GM19043 (cell line): Measurements from ENCODE around the gene CHGA.

Experiments
- ATAC-seq: cut with Tn5 transposase; IDR thresholded peaks from one replicate; pipeline ENCODE4 v1.9.1; 2021; ENCODE audit warnings: low read depth; ENCODE audit not compliant: unreplicated experiment

Gene CHGA

GRCh38 chr14:92922883-92923743, at the start of gene CHGA:
TSS of gene CHGA (plus strand) at chr14:92923150. CDS start at chr14:92923360, 210 bp downstream.
- ATAC-seq, result no peak

GRCh38 chr14:92874962-92875661, 47.8 kb upstream of the CHGA start:
- no peak for ATAC-seq

- no peak for ATAC-seq
These were observed 45.1 kb upstream of the CHGA start for GRCh38 chr14:92877757-92878431.

- ATAC-seq, result no peak
These were observed 42.6 kb upstream of the CHGA start for GRCh38 chr14:92880351-92880750.

GRCh38 chr14:92880851-92881250, 42.1 kb upstream of the CHGA start:
- no peak for ATAC-seq

GRCh38 chr14:92883066-92883465, 39.9 kb upstream of the CHGA start:
- ATAC-seq, result no peak

- ATAC-seq, result no peak
These were observed 38.5 kb upstream of the CHGA start for GRCh38 chr14:92884410-92884809.

- no peak for ATAC-seq
These were observed 37.5 kb upstream of the CHGA start for GRCh38 chr14:92885279-92886061.

- no peak for ATAC-seq
These were observed 36.6 kb upstream of the CHGA start for GRCh38 chr14:92886337-92886736.

GRCh38 chr14:92887157-92887556, 35.8 kb upstream of the CHGA start:
- no peak for ATAC-seq

- ATAC-seq, result no peak
These were observed 34.1 kb upstream of the CHGA start for GRCh38 chr14:92888896-92889295.

- no peak for ATAC-seq
These were observed 31.9 kb upstream of the CHGA start for GRCh38 chr14:92890830-92891588.

- ATAC-seq, result no peak
These were observed 30.4 kb upstream of the CHGA start for GRCh38 chr14:92892589-92892988.

- no peak for ATAC-seq
These were observed 27.5 kb upstream of the CHGA start for GRCh38 chr14:92895352-92895878.

- no peak for ATAC-seq
These were observed 24.9 kb upstream of the CHGA start for GRCh38 chr14:92897922-92898565.

GRCh38 chr14:92898566-92899131, 24.3 kb upstream of the CHGA start:
- no peak for ATAC-seq

GRCh38 chr14:92900660-92901059, 22.3 kb upstream of the CHGA start:
- no peak for ATAC-seq

- ATAC-seq, result no peak
These were observed 20.8 kb upstream of the CHGA start for GRCh38 chr14:92902191-92902590.

- no peak for ATAC-seq
These were observed 20.2 kb upstream of the CHGA start for GRCh38 chr14:92902726-92903125.
